Measurements from ENCODE around the gene FOXA2.

FOXA2 gene

GRCh38 chr20:22545045-22545444 lies 39.3 kb downstream of the FOXA2 start:
- no peaks in the 10 kb centered on the region for H3F3A ChIP-seq (ENCODE audit: insufficient read depth, low read length)
- H3K4me3 ChIP-seq (ENCODE audit: low read depth, low read length, poor library complexity, severe bottlenecking) = no peak overlapping the region
- no peaks in the 10 kb centered on the region for H3K36me3 ChIP-seq (ENCODE audit: insufficient read depth, low read length)
- H2AFZ ChIP-seq (ENCODE audit: low read length) = no peak overlapping the region
- no peaks in the 10 kb centered on the region for H3K9me2 ChIP-seq (ENCODE audit: low read depth, low read length)
- H3K4me2 ChIP-seq (ENCODE audit: low read length) = no peak overlapping the region
- no peaks in the 10 kb centered on the region for H3K79me2 ChIP-seq (ENCODE audit: insufficient read depth, low read length)
- no peak overlapping the region for H3K9ac ChIP-seq (ENCODE audit: low read length)
- no peak overlapping the region for H3K27ac ChIP-seq (ENCODE audit: low read depth, low read length, poor library complexity, severe bottlenecking)
- H3K9me3 ChIP-seq (ENCODE audit: low read length) = no peaks in the 10 kb centered on the region
- no peaks in the 10 kb centered on the region for H3K27me3 ChIP-seq (ENCODE audit: insufficient read depth, low read length)
- no peaks in the 10 kb centered on the region for H4K20me1 ChIP-seq (ENCODE audit: insufficient read depth, low read length)
- TF ChIP-seq, protein P1, sequence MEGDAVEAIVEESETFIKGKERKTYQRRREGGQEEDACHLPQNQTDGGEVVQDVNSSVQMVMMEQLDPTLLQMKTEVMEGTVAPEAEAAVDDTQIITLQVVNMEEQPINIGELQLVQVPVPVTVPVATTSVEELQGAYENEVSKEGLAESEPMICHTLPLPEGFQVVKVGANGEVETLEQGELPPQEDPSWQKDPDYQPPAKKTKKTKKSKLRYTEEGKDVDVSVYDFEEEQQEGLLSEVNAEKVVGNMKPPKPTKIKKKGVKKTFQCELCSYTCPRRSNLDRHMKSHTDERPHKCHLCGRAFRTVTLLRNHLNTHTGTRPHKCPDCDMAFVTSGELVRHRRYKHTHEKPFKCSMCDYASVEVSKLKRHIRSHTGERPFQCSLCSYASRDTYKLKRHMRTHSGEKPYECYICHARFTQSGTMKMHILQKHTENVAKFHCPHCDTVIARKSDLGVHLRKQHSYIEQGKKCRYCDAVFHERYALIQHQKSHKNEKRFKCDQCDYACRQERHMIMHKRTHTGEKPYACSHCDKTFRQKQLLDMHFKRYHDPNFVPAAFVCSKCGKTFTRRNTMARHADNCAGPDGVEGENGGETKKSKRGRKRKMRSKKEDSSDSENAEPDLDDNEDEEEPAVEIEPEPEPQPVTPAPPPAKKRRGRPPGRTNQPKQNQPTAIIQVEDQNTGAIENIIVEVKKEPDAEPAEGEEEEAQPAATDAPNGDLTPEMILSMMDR (IDR thresholded peaks at IDR 0.05; ENCODE audit: low read length) = no peak
- TF ChIP-seq EZH2 (IDR thresholded peaks at IDR 0.05; ENCODE audit: borderline replicate concordance, low read length) = no peak
- no peaks in the 10 kb centered on the region for H3K4me1 ChIP-seq (ENCODE audit: insufficient read depth, low read length, severe bottlenecking)

GRCh38 chr20:22544462-22544861 lies 39.9 kb downstream of the FOXA2 start:
- no peak overlapping the region for H2AFZ ChIP-seq (ENCODE audit: low read length)
- no peak for TF ChIP-seq EZH2 (IDR thresholded peaks at IDR 0.05; ENCODE audit: borderline replicate concordance, low read length)
- TF ChIP-seq, protein P1 (IDR thresholded peaks at IDR 0.05; ENCODE audit: low read length) = no peak
- no peaks in the 10 kb centered on the region for H3K9me2 ChIP-seq (ENCODE audit: low read depth, low read length)
- no peaks in the 10 kb centered on the region for H4K20me1 ChIP-seq (ENCODE audit: insufficient read depth, low read length)
- H3K4me1 ChIP-seq (ENCODE audit: insufficient read depth, low read length, severe bottlenecking) = no peaks in the 10 kb centered on the region
- H3K79me2 ChIP-seq (ENCODE audit: insufficient read depth, low read length) = no peaks in the 10 kb centered on the region
- H3K4me2 ChIP-seq (ENCODE audit: low read length) = no peak overlapping the region
- no peaks in the 10 kb centered on the region for H3K9me3 ChIP-seq (ENCODE audit: low read length)
- no peaks in the 10 kb centered on the region for H3F3A ChIP-seq (ENCODE audit: insufficient read depth, low read length)
- no peak overlapping the region for H3K4me3 ChIP-seq (ENCODE audit: low read depth, low read length, poor library complexity, severe bottlenecking)
- H3K9ac ChIP-seq (ENCODE audit: low read length) = no peak overlapping the region
- H3K27me3 ChIP-seq (ENCODE audit: insufficient read depth, low read length) = no peaks in the 10 kb centered on the region
- H3K27ac ChIP-seq (ENCODE audit: low read depth, low read length, poor library complexity, severe bottlenecking) = no peak overlapping the region
- no peaks in the 10 kb centered on the region for H3K36me3 ChIP-seq (ENCODE audit: insufficient read depth, low read length)

DNA sequence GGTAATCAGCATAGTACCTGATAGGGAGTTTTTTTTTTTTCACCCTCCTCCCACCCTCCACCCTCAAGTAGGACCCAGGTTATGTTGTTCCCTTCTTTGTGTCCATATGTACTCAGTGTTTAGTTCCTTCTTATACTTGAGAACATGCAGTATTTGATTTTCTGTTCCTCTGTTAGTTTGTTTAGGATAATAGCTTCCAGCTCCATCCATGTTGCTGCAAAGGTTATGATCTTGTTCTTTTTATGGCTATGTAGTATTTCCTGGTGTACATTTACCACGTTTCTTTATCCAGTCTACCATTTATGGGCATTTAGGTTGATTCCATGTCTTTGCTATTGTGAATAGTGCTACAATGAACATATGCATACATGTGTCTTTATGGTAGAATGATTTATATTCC lies 41.9 kb downstream of the FOXA2 start:
- Histone ChIP-seq H3F3A (ENCODE audit: insufficient read depth, low read length) (no peaks in the 10 kb centered on the region), H3K27ac (ENCODE audit: low read depth, low read length, poor library complexity, severe bottlenecking) (no peak overlapping the region), H4K20me1 (ENCODE audit: insufficient read depth, low read length) (no peaks in the 10 kb centered on the region), H3K36me3 (ENCODE audit: insufficient read depth, low read length) (no peaks in the 10 kb centered on the region), H3K4me1 (ENCODE audit: insufficient read depth, low read length, severe bottlenecking) (no peaks in the 10 kb centered on the region), H3K4me2 (ENCODE audit: low read length) (no peak overlapping the region), H3K79me2 (ENCODE audit: insufficient read depth, low read length) (no peaks in the 10 kb centered on the region), H3K9me3 (ENCODE audit: low read length) (no peaks in the 10 kb centered on the region), H3K9me2 (ENCODE audit: low read depth, low read length) (no peaks in the 10 kb centered on the region), H2AFZ (ENCODE audit: low read length) (no peak overlapping the region), H3K27me3 (ENCODE audit: insufficient read depth, low read length) (no peaks in the 10 kb centered on the region), H3K9ac (ENCODE audit: low read length) (no peak overlapping the region), H3K4me3 (ENCODE audit: low read depth, low read length, poor library complexity, severe bottlenecking) (no peak overlapping the region)
- TF ChIP-seq, protein P1 (IDR thresholded peaks at IDR 0.05; ENCODE audit: low read length) = no peak
- TF ChIP-seq EZH2 (IDR thresholded peaks at IDR 0.05; ENCODE audit: borderline replicate concordance, low read length) = no peak
